HG02610 (cell line): Measurements from ENCODE around the gene USP2.

Source experiments
- ATAC-seq: cut with Tn5 transposase; IDR thresholded peaks from one replicate; pipeline ENCODE4 v1.9.1; 2021; ENCODE audit warnings: mild to moderate bottlenecking, moderate library complexity; ENCODE audit not compliant: unreplicated experiment

The USP2 gene

GRCh38 chr11:119332111-119332765 lies 49.3 kb downstream of the USP2 start:
- no peak for ATAC-seq

- ATAC-seq = no peak
Measured at GRCh38 chr11:119330237-119330636, 51.3 kb downstream of the USP2 start.

GRCh38 chr11:119329320-119329719 lies 52.2 kb downstream of the USP2 start:
- no peak for ATAC-seq

GRCh38 chr11:119324189-119324588 lies 57.3 kb downstream of the USP2 start:
- no peak for ATAC-seq

- ATAC-seq = no peak
Measured at GRCh38 chr11:119323532-119324033, 57.9 kb downstream of the USP2 start.

GRCh38 chr11:119322921-119323531 lies 58.5 kb downstream of the USP2 start:
- no peak for ATAC-seq

- no peak for ATAC-seq
Measured at GRCh38 chr11:119322360-119322739, 59.1 kb downstream of the USP2 start.

- ATAC-seq = peak; percentile 34
Measured at GRCh38 chr11:119320776-119321524, 60.5 kb downstream of the USP2 start.

GRCh38 chr11:119320240-119320775 lies 61.2 kb downstream of the USP2 start:
- no peak for ATAC-seq

- ATAC-seq = no peak
Measured at GRCh38 chr11:119319700-119320239, 61.7 kb downstream of the USP2 start.

- ATAC-seq = no peak
Measured at GRCh38 chr11:119319136-119319699, 62.3 kb downstream of the USP2 start.

GRCh38 chr11:119318240-119319135 lies 63.0 kb downstream of the USP2 start:
- no peak for ATAC-seq

GRCh38 chr11:119317592-119318239 lies 63.8 kb downstream of the USP2 start:
- ATAC-seq = no peak

- no peak for ATAC-seq
Measured at GRCh38 chr11:119316729-119317591, 64.5 kb downstream of the USP2 start, which contains the start of gene MCAM. TSS of gene MCAM (minus strand) at chr11:119317130. CDS start at chr11:119317101, 29 bp downstream.

GRCh38 chr11:119316016-119316728 lies 65.3 kb downstream of the USP2 start:
- no peak for ATAC-seq

GRCh38 chr11:119315131-119316015 lies 66.1 kb downstream of the USP2 start:
- ATAC-seq = no peak

- no peak for ATAC-seq
Measured at GRCh38 chr11:119314726-119315125, 66.8 kb downstream of the USP2 start.
